ENCODE data around the gene EXOC3.

The EXOC3 gene

DNA sequence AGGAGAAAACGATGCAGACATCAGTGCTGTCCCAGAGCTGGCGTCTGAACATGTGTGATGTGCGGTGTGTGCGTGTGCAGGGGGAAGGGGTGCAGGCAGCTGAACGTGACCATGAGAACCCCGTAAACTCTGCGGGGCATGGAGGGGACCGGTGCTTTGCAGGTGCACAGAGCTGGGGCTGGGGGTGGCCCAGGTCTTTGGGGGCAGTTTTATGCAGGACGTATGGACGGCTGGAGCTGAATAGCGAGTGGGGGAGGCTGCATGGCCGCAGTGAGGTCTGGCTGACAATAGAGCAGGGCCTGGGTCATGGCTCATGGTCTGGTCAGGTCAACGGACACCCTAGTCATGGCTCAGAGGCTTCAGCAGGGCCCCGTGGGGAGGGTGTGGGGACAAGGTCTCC is 3.3 kb upstream of the EXOC3 start:
- H3K4me3 ChIP-seq (ENCODE audit: low read depth, low read length): no peak overlapping the region
- in situ Hi-C loops (cut with HindIII; ENCODE audit: low sequenced_read_pairs): no loop called here
- DNase-seq (ENCODE audit: low read depth): no peak
- TF ChIP-seq, protein P1, sequence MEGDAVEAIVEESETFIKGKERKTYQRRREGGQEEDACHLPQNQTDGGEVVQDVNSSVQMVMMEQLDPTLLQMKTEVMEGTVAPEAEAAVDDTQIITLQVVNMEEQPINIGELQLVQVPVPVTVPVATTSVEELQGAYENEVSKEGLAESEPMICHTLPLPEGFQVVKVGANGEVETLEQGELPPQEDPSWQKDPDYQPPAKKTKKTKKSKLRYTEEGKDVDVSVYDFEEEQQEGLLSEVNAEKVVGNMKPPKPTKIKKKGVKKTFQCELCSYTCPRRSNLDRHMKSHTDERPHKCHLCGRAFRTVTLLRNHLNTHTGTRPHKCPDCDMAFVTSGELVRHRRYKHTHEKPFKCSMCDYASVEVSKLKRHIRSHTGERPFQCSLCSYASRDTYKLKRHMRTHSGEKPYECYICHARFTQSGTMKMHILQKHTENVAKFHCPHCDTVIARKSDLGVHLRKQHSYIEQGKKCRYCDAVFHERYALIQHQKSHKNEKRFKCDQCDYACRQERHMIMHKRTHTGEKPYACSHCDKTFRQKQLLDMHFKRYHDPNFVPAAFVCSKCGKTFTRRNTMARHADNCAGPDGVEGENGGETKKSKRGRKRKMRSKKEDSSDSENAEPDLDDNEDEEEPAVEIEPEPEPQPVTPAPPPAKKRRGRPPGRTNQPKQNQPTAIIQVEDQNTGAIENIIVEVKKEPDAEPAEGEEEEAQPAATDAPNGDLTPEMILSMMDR (IDR thresholded peaks at IDR 0.05; ENCODE audit: low read depth, low read length, missing control alignments): no peak

DNA sequence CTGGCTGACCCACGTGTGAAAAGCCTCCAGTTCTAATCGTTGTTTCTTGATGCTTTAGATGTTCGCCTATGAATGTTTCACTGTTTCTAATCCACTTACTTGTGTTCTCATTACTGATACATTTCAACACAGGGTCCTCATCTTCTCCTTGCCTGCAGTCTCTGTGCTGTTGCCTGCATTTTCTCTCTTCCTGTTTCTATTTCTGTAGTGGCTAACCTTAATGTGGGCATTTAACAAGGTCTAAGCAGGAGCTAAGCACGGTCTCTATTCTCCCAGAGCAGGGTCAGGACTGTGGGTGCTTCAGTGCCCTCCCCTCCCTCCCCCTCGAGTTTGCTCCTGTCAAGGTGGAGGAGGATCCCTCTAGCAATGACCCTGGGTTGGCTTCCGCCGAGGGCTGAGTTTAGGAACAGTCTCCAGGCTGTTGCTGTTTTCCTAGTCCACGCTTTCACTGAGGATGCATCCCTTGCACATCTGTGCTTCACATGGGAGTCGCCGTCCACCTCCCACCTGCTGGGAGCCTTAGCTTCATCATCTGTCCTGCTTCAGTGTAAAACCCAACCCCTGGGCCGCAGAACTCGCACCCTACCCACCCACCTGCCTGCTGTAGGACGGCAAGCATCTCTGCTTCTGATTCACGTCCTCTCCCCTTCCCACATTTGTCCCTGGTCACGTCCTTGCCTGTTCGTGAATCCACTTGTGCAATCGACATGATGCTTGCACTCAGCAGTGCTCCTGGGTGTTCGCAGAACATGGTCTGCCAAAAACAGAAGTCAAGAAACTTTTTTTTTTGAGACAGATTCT is 2.4 kb upstream of the EXOC3 start:
- in situ Hi-C loops (cut with HindIII; ENCODE audit: low sequenced_read_pairs): no loop called here
- TF ChIP-seq, protein P1 (IDR thresholded peaks at IDR 0.05; ENCODE audit: low read depth, low read length, missing control alignments): no peak
- no peak overlapping the region for H3K4me3 ChIP-seq (ENCODE audit: low read depth, low read length)
- no peak for DNase-seq (ENCODE audit: low read depth)

DNA sequence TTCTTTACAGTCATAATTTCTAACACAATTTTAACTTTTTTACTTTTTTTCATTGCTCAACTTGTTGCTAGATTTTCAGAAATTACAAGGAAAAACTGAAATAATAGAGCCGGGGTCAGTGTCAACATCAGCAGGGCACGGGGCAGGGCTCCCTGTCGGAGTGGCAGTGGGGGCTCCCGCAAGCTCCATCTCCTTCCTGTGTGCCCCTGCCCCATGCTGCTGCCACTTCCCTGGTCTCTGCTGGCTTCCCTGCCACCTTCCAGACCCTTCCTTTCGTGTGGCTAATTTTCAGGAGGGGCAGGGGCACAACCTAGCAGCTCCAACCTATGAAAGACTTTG is 1.0 kb upstream of the EXOC3 start:
- in situ Hi-C loops (cut with HindIII; ENCODE audit: low sequenced_read_pairs): no loop called here
- DNase-seq (ENCODE audit: low read depth): no peak
- H3K4me3 ChIP-seq (ENCODE audit: low read depth, low read length): peak overlapping the region; percentile 100
- TF ChIP-seq, protein P1 (IDR thresholded peaks at IDR 0.05; ENCODE audit: low read depth, low read length, missing control alignments): no peak

DNA sequence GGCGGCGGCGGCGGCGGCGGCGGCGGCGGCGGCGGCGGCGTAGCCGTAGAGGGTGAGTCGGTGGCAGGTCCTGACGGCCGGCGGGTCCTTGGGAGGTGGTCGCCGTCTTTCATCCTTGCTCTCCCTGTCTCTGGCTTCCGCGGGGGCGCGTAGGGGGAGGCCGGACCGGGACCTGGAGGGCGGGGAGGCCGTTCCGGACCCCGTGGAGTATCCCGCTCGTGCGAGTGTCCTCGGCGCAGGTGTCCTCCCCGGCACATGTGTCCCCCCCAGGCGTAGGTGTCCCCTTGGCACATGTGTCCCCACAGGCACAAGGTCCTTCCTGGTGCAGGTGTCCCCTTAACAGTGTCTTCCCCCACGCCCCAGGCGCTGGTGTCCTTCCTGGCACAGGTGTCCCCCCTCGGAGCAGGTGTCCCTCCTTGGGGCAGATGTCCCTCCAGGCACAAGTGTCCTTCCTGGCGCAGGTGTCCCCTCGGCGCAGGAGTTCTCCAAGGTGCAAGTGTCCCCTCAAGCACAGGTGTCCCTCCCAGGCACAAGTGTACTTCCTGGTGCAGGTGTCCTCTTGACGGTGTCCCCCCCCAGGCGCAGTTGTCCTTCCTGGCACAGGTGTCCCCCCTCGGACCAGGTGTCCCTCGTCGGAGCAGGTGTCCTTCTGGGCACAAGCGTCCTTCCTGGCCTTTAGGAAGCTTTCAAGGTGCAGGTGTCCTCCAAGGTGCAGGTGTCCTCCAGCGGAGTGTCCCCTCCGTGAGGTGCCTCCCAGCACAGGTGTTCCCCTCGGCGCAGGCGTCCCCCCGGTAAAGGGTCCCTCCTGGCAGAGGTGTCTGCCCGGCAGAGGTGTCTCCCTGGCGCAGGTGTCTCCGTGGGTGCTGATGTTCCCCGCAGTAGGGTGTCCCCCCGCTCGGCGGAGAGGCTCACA is 519 bp downstream of the EXOC3 start:
- TF ChIP-seq, protein P1 (IDR thresholded peaks at IDR 0.05; ENCODE audit: low read depth, low read length, missing control alignments): no peak
- DNase-seq (ENCODE audit: low read depth): no peak
- in situ Hi-C loops (cut with HindIII; ENCODE audit: low sequenced_read_pairs): no loop called here
- H3K4me3 ChIP-seq (ENCODE audit: low read depth, low read length): peak overlapping the region; percentile 100

DNA sequence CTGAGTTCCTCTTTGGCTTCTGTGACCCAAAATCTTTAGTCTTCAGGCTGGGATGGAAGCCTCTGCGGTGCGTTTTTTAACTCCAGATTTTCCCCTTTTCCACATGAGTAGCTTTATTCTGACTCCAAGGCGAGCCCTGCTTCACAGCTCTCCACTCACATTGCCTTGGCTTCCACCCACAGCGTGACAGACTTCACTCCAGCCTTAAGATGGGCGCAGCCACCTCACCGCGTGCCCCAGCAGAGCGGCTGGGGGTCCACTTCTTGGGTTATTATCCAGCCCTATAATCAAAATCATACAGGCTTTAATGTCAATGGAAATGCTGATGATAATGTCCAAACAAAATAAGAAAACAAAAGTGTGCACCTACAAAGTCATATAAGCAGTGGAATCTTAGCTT is 1.2 kb downstream of the EXOC3 start:
- DNase-seq (ENCODE audit: low read depth): no peak
- TF ChIP-seq, protein P1 (IDR thresholded peaks at IDR 0.05; ENCODE audit: low read depth, low read length, missing control alignments): no peak
- in situ Hi-C loops (cut with HindIII; ENCODE audit: low sequenced_read_pairs): no loop called here
- H3K4me3 ChIP-seq (ENCODE audit: low read depth, low read length): peak overlapping the region; percentile 100

DNA sequence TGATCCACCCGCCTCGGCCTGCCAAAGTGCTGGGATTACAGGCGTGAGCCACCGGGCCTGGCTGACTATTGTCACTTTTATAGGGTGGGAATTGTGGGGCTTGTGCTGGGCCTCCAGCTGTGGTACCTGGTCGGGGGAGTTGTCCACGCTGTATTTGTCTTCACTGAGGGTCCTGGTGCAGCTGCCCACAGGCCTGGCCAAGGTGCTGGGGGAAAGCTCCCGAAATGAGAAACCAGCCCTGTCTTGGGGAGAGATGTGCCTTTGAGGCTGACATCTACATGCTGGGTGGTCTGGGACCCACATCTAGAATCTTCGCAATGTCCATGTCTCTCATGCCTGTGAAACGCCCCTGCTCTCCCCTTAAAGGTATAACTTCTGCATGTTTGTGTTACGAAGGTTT is 2.6 kb downstream of the EXOC3 start:
- TF ChIP-seq, protein P1 (IDR thresholded peaks at IDR 0.05; ENCODE audit: low read depth, low read length, missing control alignments): no peak
- DNase-seq (ENCODE audit: low read depth): no peak
- H3K4me3 ChIP-seq (ENCODE audit: low read depth, low read length): no peak overlapping the region
- in situ Hi-C loops (cut with HindIII; ENCODE audit: low sequenced_read_pairs): no loop called here

All from astrocyte of the cerebellum (primary cell).